Heart right ventricle (tissue), 16 donors: ENCODE measurements around the gene TNNC2. TPM values are rescaled to one million over a fixed set of nuclear protein-coding genes. Genes with fewer than 3 reads are reported as not detected.

Experiments used
- ATAC-seq, 8 donors: fragments of 200-7000 bp; cut with Tn5 transposase; one replicate each; pipeline ENCODE4 v1.9.1; 2020; ENCODE audit warnings: mild to moderate bottlenecking in 8 of 8, moderate library complexity in 8 of 8, moderate number of reproducible peaks in 1 of 8
- DNase-seq, 2 donors: peaks; one replicate each; pipeline ENCODE4 v3.0.0-alpha.2; 2020
- H3K27ac ChIP-seq, 10 donors: fragments of 200-600 bp; sonication (generic) in 2 of 10; one replicate each; pipeline versions ENCODE4 v1.5.0 to v1.8.0; 2020 to 2022; ENCODE audit warnings: mild to moderate bottlenecking in 3 of 10
- H3K27me3 ChIP-seq, 7 donors: fragments of 200-600 bp; one replicate each; pipeline ENCODE4 v1.8.0; 2021 to 2022; ENCODE audit warnings: mild to moderate bottlenecking in 2 of 7
- H3K36me3 ChIP-seq, 9 donors: fragments of 200-600 bp; sonication (generic) in 1 of 9; one replicate each; pipeline versions ENCODE4 v1.5.0 to v1.8.0; 2020 to 2022; ENCODE audit warnings: mild to moderate bottlenecking in 2 of 9
- H3K4me1 ChIP-seq, 9 donors: fragments of 200-600 bp; sonication (generic) in 1 of 9; one replicate each; pipeline versions ENCODE4 v1.5.0 to v1.8.0; 2020 to 2022; ENCODE audit warnings: mild to moderate bottlenecking in 4 of 9
- H3K4me3 ChIP-seq, 10 donors: fragments of 200-600 bp; sonication (generic) in 2 of 10; one replicate each; pipeline versions ENCODE4 v1.5.0 to v1.8.0; 2020 to 2022; ENCODE audit warnings: mild to moderate bottlenecking in 7 of 10, moderate library complexity in 2 of 10
- H3K9me3 ChIP-seq, 11 donors: fragments of 200-600 bp in 10 of 11; sonication (generic) in 2 of 11; one replicate each; pipeline versions ENCODE4 v1.5.0 to v1.8.0; 2013 to 2022; ENCODE audit warnings: mild to moderate bottlenecking in 2 of 11, control low read depth in 1 of 11, moderate library complexity in 1 of 11
- CTCF ChIP-seq, 9 donors: fragments of 200-600 bp; sonication (generic) in 2 of 9; IDR thresholded peaks; one replicate each; pipeline versions ENCODE4 v1.5.0 to v1.8.0; 2021 to 2022; ENCODE audit warnings: antibody characterized with exemption in 9 of 9, mild to moderate bottlenecking in 5 of 9, moderate library complexity in 1 of 9
- WGBS, 2 donors: extraction: QIAGEN DNeasy Blood & Tissue Kit; methylation state at CpG; one replicate each; pipeline ENCODE4 v1.1.7; 2013; ENCODE audit warnings: inconsistent platforms in 1 of 2; 5-methylcytosine and 5-hydroxymethylcytosine counted together
- intact Hi-C, 10 donors: fragments of 100-400 bp; cut with DNase I; formaldehyde crosslinking; loops; one replicate each; pipeline versions ENCODE4 v1.11.1 to v1.14.2; 2022
- polyA plus RNA-seq, 2 donors: library from polyadenylated mRNA; stranded (reverse); fragments of 200-250 nt; gene quantifications; one replicate each; pipeline ENCODE4 v1.2.3, GENCODE V29; 2013
- total RNA-seq, 10 donors: library from RNA; stranded (reverse); fragmentation: NEBNext Ultra II Directional in 3 of 10; extraction: Animal tissue kit (Norgen Biotek cat#: 25700) in 3 of 10; gene quantifications; one replicate each; pipeline versions ENCODE4 v1.2.1 to v1.2.4, GENCODE V29; 2021 to 2023
- donor health status: Arrhythmogenic right ventricular cardiomyopathy.
- donor health status: ischemic (EF 13 %, LVEDD 7.1; RV severe dilation, severe dysfunction).
- donor health status: healthy with polysubstance abuse.
- donor health status: DM: no; HTN: yes; CAD: no.
- donor health status: DM: no; HTN: no; CAD: no.
- donor health status: ischemic (EF 25% LVEDD 6.9; RV normal size, moderate dysfunction).
- donor health status: ischemic (EF 25% LVEDD 5.7; RV mildly dilated, moderate dysfunction).
- donor health status: healthy.
- donor health status: DM: yes; HTN: yes; CAD: no.
- donor health status: Ischemic cardiomyopathy.
- donor health status: ischemic (EF 35%, LVEDD 5.7; RV mildly dilated, moderate dysfunction).
- donor health status: nonischemic (EF 11% LVEDD 7.7; RV severe dilation, severe dysfunction).
- donor health status: DM: yes; HTN: yes; CAD: no.
- donor health status: PGD.
- donor health status: ischemic (EF 29% LVEDD 5.4; RV normal size, mild dysfunction).
- donor health status: nonischemic (EF 23%, LVEDD 6.1; RV moderate dilation, normal function).

Gene TNNC2
- total and polyA plus RNA-seq, 12 donors: 0.44 to 0.88 (median 0.59) TPM; not detected in 9

- H3K27me3 ChIP-seq: peaks cover 0 to 24% (median 11%) of the 10 kb centered on the region in 7 donors
- H3K4me1 ChIP-seq: peaks cover 0 to 21% (median 8%) of the 10 kb centered on the region in 9 donors
- no peaks in the 10 kb centered on the region for H3K9me3 ChIP-seq
- H3K27ac ChIP-seq: no peak overlapping the region
- no peak for TF ChIP-seq CTCF (IDR thresholded peaks at IDR 0.05)
- WGBS, 2 donors: 89 to 96% methylated on average over 3 of the region's 3 CpGs
- no peak overlapping the region for H3K4me3 ChIP-seq
- H3K36me3 ChIP-seq: peaks cover 0 to 7% (median 0%) of the 10 kb centered on the region in 9 donors
- no peak for DNase-seq
- intact Hi-C loops: no loop called here
- ATAC-seq: no peak
Observed at GRCh38 chr20:45816951-45817350, 10.2 kb downstream of the TNNC2 start.

GRCh38 chr20:45814314-45814713 lies 12.8 kb downstream of the TNNC2 start:
- no peak for DNase-seq
- peaks cover 0 to 25% (median 14%) of the 10 kb centered on the region in 9 donors for H3K4me1 ChIP-seq
- no peak overlapping the region for H3K27ac ChIP-seq
- H3K9me3 ChIP-seq: no peaks in the 10 kb centered on the region
- ATAC-seq: no peak
- no peaks in the 10 kb centered on the region for H3K27me3 ChIP-seq
- no peak for TF ChIP-seq CTCF (IDR thresholded peaks at IDR 0.05)
- H3K4me3 ChIP-seq: no peak overlapping the region
- 90 to 92% methylated on average over 3 of the region's 3 CpGs for WGBS, 2 donors
- peaks cover 0 to 31% (median 20%) of the 10 kb centered on the region in 9 donors for H3K36me3 ChIP-seq
- intact Hi-C loops: no loop called here

GRCh38 chr20:45813489-45813888 lies 13.6 kb downstream of the TNNC2 start:
- peaks cover 0 to 25% (median 14%) of the 10 kb centered on the region in 9 donors for H3K4me1 ChIP-seq
- DNase-seq: no peak
- no peaks in the 10 kb centered on the region for H3K9me3 ChIP-seq
- TF ChIP-seq CTCF (IDR thresholded peaks at IDR 0.05): no peak
- no peaks in the 10 kb centered on the region for H3K27me3 ChIP-seq
- 60 to 65% methylated on average over 7 of the region's 7 CpGs for whole genome bisulfite sequencing, 2 donors
- ATAC-seq: no peak
- peaks cover 0 to 39% (median 26%) of the 10 kb centered on the region in 9 donors for H3K36me3 ChIP-seq
- intact Hi-C loops: no loop called here
- peak overlapping the region in 1 of 10 donors; percentile 72 for H3K4me3 ChIP-seq
- H3K27ac ChIP-seq: no peak overlapping the region

- Histone ChIP-seq H3K4me1 (peaks cover 0 to 22% (median 14%) of the 10 kb centered on the region in 9 donors), H3K27ac (peak overlapping the region in 1 of 10 donors; percentile 59), H3K9me3 (no peaks in the 10 kb centered on the region), H3K4me3 (peak overlapping the region in 9 of 10 donors; percentile 33 to 75 (median 60)), H3K36me3 (peaks cover 0 to 44% (median 29%) of the 10 kb centered on the region in 9 donors), H3K27me3 (no peaks in the 10 kb centered on the region)
- DNase-seq (no peak), ATAC-seq (no peak)
- 3 to 7% methylated on average over 11 of the region's 11 CpGs for WGBS, 2 donors
- no peak for TF ChIP-seq CTCF (IDR thresholded peaks at IDR 0.05)
- intact Hi-C loops: no loop called here
Observed at GRCh38 chr20:45813006-45813340, 14.1 kb downstream of the TNNC2 start.
